Activated T-cell treated with anti-CD3 and anti-CD28 coated beads for 4 hours (primary cell): ENCODE data around the gene TMEM38B.

ENCODE experiments used
- DNase-seq: peaks from one replicate; pipeline ENCODE4 v3.0.0-alpha.2; 2020

TMEM38B gene

DNA sequence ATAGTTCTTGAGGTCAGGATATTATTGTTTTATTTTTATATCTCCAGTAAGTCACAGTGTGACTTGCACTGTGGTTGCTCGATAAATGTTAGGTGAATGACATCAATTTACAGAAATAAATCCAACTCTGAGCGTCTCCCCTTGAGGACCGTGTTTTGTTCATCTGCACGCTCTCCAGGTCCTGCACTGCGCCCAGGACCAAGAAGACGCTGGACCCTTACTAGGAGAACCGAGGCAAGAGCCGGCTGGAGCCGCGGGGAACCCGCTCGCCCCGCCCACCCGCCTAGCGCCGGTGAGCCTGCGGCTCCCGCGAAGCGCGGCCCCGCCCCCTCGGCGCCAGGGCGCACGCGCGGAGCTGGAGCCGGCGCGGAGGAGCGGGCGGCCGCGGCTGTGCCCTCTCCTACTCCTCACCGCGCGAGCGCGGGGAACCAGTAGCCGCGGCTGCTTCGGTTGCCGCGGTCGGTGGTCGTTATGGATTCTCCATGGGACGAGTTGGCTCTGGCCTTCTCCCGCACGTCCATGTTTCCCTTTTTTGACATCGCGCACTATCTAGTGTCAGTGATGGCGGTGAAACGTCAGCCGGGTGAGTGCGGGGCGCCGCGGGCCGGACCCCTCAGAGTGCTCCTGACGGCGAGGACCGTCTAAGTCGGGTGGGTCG is at the start of gene TMEM38B:
Gene TMEM38B, plus strand, starts transcription at position 352 of the 658 bp plus-strand sequence. Its CDS starts 120 bp downstream, at position 472.
- peak; percentile 69 for DNase-seq

- DNase-seq = no peak
Measured at GRCh38 chr9:105646879-105647594, 47.3 kb upstream of the TMEM38B start.

GRCh38 chr9:105647595-105648349 is 46.6 kb upstream of the TMEM38B start:
- DNase-seq = no peak

DNA sequence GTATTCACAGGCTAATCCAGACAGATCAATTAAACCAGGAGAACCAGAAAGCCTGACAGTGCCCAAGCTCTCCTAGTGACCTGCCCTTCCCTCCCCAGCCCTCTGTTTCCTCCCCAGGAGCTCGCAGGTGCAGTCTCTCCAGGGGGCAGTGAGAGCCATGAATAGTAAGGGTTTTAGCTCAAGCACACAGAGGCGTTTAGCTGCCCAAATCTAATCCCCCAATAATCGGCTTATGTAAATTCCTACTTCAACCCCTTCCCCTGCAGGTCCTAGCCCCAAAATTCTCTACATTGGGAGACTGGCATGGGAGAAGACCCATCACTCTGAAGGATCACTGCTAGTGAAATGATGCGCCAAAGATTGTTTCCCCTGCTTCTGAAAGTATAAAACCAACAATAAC is 42.5 kb upstream of the TMEM38B start:
- no peak for DNase-seq

- no peak for DNase-seq
Measured at GRCh38 chr9:105656131-105656921, 38.0 kb upstream of the TMEM38B start.

DNA sequence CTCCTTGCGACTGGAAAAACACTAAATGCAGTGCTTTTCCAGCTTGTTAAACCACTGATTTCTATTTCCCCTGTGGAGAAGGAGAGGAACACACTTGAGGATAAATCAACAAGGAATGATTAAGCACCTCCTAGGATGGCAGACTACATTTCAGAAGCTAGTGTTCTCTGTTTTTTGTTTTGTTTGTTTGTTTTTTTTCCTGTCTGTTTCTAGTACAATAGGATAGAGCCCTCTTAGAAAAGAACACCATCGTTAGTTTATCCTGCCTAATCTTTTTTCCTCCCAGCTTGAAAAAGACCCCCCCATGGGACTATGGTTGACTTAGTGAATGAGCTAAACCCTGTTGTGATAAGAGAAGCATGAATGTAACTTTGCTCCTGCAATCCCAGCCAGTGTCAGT is 36.0 kb upstream of the TMEM38B start:
- no peak for DNase-seq

GRCh38 chr9:105661011-105661410 is 33.3 kb upstream of the TMEM38B start:
- no peak for DNase-seq

DNA sequence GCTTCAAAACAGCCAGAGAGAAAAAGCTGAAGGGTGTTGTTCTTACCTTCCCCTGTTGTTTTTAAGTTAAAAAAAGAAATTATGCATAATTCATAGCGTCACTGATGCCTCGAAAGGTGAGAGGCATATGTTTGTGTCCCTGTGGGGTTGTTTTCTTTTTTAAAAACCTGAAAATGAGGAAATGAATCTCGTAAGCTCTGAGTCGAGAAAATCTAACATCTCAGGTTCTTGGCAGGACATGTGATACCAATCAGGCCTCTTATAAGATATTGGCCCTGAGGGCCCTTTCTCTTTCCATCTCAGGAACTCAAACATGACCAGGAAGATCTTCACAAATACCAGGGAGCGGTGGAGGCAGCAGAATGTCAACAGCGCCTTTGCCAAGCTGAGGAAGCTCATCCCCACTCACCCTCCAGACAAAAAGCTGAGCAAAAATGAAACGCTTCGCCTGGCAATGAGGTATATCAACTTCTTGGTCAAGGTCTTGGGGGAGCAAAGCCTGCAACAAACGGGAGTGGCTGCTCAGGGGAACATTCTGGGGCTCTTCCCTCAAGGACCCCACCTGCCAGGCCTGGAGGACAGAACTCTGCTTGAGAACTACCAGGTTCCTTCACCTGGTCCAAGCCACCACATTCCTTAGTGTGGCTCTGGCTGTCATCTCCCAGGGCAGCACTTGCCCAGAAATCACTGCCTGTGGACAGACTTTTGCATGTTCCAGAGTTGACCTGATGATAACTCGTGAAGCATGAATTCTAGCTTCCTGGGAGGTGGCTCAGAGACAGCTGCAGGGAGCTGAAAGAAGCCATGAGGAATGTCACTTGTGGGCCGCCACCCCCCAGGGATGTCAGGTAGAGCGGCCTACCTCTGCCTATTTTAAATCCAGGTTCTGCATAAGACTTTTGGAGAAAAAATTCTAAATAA is 31.9 kb upstream of the TMEM38B start, which contains the start of gene TAL2:
Gene TAL2, plus strand, starts transcription at position 274 of the 921 bp plus-strand sequence. Its CDS starts 40 bp downstream, at position 314.
- DNase-seq = no peak

GRCh38 chr9:105663914-105664313 is 30.4 kb upstream of the TMEM38B start:
- DNase-seq = no peak

DNA sequence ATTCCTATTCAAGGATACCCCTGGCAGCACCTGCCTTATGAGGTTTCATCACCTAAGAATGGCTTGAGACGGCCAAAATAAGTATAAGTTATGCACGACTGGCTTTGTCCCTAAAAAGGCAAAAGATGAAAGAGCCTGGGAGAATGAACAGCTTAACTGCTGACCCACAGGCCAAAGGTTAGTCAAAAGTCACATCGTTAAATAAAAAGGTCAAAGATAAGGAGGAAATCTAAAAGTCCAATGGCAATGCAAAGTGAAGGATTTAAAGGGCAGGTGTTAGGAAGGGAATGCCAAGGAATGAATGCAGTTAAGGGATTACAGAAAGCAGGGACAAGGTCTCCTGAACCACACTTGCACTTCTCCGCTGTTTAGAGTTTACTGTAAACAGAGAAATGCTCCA is 26.5 kb upstream of the TMEM38B start:
- DNase-seq = no peak

GRCh38 chr9:105670315-105670714 is 24.0 kb upstream of the TMEM38B start:
- DNase-seq = no peak

DNA sequence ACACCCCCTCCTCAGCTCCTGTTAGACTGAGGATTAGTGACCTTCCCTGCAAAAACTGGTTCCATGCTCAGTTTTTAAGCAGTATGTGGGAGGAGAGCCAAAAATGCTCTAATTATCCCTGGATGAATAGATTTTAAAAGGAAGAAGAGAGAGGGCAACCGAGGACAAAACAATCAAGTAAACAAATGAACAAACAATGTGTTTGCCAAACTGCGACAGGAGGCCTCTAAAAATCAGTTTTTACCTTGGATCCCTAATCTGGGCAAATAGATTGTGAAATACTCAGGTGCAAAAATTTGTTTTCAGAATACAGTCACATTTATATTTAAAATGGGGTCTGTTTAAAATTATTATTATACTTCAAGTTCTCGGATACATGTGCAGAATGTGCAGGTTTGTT is 23.6 kb upstream of the TMEM38B start:
- no peak for DNase-seq

DNA sequence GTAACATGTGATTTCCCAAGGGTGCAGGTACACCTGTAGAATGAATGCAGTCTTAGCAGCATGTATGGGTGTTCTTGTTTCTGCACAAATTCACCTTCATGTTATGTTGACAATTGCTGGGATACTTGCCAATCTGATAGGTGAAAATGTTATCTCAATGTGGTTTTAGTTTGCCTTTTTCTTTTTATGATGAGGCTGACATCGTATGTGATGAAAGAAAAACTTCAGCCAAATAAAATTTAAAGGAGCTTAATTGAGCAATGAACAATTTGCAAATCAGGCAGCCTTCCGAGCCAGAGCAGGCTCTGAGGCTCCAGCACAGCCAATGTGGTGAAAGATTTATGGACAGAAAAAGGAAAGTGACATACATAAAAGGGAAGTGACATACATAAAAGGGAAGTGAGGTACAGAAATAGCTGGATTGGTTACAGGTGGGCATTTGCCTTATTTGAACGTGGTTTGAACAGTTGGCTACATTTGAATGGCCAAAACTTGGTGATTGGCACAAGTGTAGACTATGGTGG is 21.6 kb upstream of the TMEM38B start:
- DNase-seq = no peak

DNA sequence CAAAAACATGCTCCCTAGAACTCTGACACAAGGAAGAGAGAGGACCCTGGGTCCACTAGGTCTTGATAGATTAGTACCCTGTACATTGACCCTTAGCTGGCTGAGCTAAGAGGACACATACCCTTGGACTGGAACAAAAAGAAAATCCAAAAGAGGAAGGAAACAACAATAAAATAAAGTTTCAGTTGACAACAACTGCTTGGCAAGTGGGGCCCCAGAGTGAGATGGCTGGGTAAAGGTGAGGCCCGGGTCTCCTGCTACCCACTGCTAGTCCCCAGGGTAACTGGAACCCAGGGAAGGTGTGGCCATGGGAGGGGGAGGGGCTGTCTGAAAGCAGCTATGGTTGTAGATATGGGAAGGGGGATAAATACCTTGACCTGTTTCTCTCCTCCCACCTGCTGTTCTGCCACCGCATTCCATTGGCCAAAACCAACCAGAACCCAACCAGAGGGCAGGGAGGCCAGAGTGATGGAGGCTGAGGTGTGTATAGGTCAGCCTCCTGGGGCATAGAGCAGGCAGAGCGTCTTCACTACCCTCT is 20.4 kb upstream of the TMEM38B start:
- no peak for DNase-seq

GRCh38 chr9:105676351-105676923 is 17.9 kb upstream of the TMEM38B start:
- DNase-seq = no peak

- DNase-seq = no peak
Measured at GRCh38 chr9:105678163-105678562, 16.2 kb upstream of the TMEM38B start.

GRCh38 chr9:105678781-105679180 is 15.6 kb upstream of the TMEM38B start:
- DNase-seq = no peak

- DNase-seq = no peak
Measured at GRCh38 chr9:105679257-105680022, 14.9 kb upstream of the TMEM38B start.

- no peak for DNase-seq
Measured at GRCh38 chr9:105681313-105681712, 13.0 kb upstream of the TMEM38B start.

GRCh38 chr9:105681724-105682123 is 12.6 kb upstream of the TMEM38B start:
- no peak for DNase-seq
